IPS-18c (cell line): Measurements from ENCODE around the gene IL1R2.
"Not testable (repeated sequence)": the region's sequence is repeated elsewhere in the genome, so short reads cannot be mapped to it uniquely, and the experiment has no call there.

Experiments
- H3K4me3 ChIP-seq: 2 replicates; pipeline ENCODE4 v1.7.0; 2013; ENCODE audit warnings: low read depth, mild to moderate bottlenecking, low read length, moderate library complexity; ENCODE audit not compliant: insufficient read depth
- H3K9me3 ChIP-seq: one replicate; pipeline ENCODE4 v1.6.1; 2013; ENCODE audit warnings: mild to moderate bottlenecking, low read length, moderate library complexity; ENCODE audit not compliant: control insufficient read depth, insufficient read depth

IL1R2 gene

DNA sequence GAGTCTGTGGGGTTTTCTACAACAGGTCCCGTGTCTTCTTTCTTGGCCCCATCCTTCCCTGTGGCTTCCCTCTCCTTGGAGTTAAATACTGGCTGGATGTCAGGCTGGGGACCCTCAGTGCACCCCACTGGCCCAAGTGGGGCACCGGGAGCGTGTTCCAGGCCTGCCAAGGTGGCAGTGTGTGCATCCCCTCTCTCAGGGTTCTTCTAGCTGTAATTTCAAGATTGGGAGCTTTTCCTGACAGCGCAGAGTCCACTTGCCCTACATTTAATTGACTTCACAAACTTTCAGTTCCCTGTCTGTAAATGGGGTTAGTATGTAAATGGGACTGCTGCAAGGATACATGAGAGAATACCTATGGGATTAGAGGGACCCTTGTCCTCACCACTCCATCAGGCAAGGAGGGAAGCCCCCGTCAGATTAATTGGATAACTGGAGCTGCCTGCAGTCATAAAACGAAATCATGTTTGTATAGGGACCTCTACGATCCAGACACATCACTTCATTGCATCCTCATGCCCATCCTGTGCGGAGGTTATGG, 66.6 kb downstream of the IL1R2 start:
- H3K4me3 ChIP-seq, result no peak overlapping the region
- H3K9me3 ChIP-seq, result no peaks in the 10 kb centered on the region

DNA sequence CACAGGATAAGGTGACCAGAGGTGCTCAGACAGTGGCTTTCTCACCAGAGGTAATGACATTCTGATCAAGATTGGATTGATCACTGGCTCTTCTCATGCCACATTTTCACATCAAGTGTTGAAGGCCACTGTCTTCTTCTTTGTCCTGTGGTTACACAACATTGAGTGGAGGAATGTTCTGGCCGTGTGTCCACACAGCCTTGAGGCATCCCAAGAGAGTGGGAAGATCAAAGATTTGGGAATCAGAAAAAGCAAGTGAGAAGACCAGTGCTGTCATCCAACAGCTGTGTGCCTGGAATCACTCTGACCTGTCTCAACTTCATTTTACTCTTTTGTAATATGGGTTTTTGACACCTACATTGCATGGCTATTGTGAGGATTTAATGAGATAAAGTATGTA, 67.4 kb downstream of the IL1R2 start:
- H3K9me3 ChIP-seq, result no peaks in the 10 kb centered on the region
- no peak overlapping the region for H3K4me3 ChIP-seq

DNA sequence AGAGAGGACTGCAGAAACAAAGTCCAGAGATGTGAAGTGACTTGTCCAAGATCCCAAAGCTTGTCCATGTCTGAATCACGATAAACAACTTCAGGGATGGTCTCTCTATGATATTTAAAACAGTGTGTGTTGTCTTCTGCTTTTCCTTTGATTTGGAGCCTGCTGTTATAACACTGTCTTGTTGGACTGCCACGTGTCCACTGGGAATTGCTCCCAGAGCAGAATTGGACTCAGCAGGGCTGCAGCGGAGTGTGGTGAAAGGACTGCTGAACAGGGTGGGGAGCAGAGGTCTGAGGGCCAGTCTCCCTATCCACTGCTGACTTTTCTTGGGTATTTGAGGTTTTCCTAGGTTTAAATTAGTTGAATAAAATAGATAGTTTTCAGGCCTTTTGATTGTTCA, 68.3 kb downstream of the IL1R2 start:
- H3K4me3 ChIP-seq, result no peak overlapping the region
- H3K9me3 ChIP-seq, result no peaks in the 10 kb centered on the region

DNA sequence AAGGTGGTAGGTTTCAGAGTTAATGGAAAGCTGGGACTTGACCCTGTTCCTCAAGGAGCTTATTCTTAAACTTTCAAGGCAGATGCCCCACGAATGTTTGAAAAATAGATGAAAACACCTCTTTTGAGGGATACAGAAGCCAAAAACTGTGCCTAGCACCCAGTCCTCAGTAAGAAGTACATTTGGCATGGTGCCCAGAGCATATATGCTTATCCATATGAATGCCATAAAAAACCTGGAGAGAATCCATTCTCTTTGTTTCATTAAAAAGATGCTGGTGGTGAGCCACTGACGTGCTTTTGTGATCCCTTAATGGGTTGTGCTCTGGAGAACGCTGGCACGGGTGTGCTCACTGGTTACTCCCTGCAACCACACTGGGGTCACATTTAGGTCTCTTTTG, 69.0 kb downstream of the IL1R2 start:
- no peak overlapping the region for H3K4me3 ChIP-seq
- H3K9me3 ChIP-seq, result no peaks in the 10 kb centered on the region

DNA sequence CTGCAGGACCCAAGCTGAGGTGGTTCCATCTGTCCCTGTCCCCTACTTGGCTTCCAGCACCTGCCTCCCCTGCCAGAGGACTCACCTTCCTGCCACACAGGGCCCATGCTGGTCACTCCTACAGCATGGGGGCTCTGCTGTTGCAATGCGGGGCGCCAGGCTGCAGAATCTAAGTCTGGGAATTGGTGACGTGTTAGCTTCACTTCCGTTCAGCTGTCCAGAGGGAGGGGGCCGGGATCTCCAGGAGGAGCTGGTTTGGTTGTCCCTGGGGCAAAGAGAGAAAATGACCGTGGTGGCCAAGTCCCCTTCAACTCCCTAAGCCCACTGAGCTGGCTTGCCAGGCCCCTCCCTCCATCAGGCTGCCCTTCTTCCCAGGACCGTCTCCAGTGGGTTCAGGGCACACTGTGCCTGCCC, 69.5 kb downstream of the IL1R2 start:
- no peaks in the 10 kb centered on the region for H3K9me3 ChIP-seq
- no peak overlapping the region for H3K4me3 ChIP-seq

DNA sequence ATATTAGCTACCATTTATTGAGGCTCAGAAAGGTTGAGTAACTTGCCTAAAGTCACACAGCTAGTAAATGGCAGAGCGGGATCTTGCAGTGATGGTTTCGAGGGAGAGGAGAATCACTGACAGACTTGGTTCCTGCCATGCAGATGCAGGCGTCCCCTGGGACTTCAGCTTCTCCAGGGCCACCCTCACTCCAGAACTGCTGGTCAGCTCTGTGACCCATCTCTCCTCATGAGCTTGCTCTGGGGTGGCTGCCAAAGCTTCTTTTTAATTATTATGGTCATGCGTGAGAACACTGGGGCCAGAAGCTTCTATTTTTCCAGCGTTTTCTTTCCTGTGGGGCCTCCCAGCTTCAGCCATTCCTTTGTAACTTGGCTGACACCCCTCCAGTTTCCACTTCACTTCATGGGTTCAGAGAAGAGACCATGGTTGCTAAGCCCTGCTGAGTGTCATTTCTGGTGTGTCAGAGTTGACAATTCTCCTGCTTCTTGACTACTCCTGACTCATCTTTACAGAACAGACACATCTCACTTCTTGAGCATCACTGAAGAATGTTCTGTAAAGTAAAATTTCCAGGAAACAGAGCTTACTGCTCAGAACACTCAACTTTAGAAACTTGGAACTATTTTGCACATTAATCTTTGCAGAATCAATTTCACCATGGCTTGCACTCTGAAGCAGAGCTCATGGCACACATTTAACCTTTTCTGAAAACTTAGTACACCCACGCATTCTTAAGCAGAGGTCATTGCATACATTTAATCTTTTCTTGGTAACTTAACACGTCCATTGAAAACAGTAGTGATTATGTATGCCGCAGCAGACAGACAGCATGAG, 70.4 kb downstream of the IL1R2 start:
- Histone ChIP-seq H3K4me3 (no peak overlapping the region), H3K9me3 (no peaks in the 10 kb centered on the region)

DNA sequence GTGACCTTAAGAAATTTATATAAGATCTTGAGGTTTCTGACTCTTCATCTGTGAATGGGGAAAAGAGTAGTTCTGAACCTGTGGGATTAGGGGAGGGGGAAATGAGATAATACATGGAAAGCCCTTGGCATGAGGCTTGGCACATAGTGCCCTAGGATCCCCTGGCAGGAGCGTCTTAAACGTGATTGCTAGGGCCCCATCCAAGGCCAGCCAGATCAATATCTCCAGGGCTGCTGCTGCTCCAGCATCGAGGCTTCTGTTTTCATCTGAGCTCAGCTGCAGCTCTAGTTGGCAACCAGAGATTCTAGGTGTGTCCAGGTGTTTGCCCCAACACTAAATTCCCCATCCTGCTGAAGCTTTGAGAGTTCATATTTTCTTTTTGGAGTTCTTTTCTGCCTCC, 71.0 kb downstream of the IL1R2 start:
- Histone ChIP-seq H3K4me3 (no peak overlapping the region), H3K9me3 (no peaks in the 10 kb centered on the region)

DNA sequence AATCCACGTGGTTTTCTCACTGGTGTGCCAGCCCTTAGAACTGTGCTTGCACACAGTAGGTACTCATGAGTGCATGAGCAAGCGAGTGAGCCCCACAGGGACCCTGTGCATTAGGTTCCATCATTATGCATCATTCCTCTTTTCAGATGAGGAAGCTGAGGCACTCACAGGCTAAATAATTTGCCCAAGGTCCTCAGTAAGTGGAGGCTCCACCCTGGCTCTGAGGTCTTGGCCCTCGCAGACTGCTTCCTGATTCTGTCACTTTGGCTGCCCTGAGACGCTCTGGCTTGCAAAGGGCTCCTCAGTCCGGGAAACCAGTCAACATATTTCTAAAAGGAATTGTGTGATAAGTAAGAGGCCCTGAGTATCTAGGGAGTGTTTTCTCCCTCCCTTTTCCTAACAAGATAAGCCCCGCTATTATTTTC, 71.7 kb downstream of the IL1R2 start:
- Histone ChIP-seq H3K4me3 (no peak overlapping the region), H3K9me3 (peaks cover 2% of the 10 kb centered on the region)

DNA sequence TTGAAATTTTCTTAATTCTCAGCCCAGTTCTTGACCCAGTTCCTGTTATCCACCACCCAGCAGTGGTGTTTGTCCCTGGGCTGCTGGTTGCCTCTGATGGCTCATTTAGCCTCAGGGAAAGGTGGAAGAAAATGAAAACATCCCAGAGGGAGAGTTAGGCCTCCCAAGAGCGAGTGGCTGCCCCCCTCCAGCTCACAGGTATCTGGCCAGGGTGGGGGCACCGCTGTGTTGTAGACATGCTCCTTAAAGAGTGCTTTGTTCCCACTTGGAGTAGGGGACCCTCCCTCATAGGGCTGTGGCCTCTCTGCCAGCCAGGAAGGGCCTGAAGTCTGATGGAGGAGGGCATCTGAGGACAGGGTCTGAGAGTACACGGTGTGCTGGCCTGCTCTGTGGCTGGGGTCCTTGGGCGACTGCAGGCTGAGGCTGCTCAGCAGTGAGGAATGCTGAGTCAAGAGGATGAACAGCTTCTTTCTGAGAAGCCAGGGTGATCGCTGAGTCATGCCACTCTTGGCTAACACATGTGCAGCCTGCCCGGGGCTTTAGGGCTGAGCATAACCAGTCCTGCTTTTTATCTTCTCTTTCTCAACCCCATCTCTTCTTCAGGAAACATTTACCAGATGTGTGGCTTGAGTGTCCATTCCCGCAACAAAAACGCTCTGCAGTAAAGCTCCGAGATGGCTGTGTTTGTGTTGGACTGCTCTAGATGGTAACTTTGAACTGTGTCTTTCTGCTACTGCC, 72.3 kb downstream of the IL1R2 start:
- Histone ChIP-seq H3K4me3 (no peak overlapping the region), H3K9me3 (peaks cover 2% of the 10 kb centered on the region)

DNA sequence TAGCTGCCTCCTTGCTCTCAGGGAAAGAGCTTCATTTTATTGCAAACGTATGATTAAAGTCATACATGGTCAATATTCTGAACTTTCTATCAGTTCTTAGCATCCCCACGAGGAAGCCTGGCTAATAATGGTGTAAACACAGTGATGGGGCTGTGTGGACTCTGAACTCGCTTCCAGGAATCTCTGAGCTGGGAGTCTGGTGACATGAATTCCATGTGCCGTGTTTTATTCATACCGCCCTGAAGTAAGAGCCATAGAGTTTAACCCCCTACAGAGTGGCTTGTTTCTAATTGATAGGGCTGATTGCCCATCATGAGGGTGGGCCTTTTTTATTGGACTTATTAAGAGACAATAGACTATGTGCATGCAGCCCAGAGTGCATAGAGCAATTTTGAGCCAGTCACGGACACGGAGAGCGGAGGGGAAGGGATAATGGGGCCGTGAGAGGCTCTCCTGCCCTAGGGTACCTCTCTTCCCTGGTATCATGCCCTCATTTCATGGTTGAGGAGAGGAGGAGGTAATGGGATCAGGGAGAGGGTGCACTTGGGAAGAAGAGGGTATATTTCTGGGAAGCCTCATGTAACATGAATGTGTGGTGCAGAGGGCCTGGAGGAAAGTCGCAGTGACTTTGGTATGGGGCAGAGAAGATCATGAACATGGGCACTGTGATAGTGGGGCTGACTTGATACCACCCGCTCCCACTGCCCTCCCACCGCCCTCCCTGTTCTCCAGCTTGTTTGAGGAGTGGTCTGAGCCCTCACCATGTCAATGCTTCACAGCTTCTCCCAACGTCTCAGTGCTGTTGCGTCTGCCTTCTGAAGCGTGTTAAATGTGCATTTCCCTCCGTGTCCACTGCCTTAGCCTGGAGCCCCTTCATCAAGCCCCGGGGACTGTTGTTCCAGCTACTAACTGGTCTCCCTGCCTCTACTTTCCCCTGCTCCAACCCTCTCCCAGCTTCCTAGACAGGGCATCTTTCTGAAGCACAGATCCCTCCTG, 73.2 kb downstream of the IL1R2 start:
- Histone ChIP-seq H3K9me3 (peaks cover 2% of the 10 kb centered on the region), H3K4me3 (no peak overlapping the region)

DNA sequence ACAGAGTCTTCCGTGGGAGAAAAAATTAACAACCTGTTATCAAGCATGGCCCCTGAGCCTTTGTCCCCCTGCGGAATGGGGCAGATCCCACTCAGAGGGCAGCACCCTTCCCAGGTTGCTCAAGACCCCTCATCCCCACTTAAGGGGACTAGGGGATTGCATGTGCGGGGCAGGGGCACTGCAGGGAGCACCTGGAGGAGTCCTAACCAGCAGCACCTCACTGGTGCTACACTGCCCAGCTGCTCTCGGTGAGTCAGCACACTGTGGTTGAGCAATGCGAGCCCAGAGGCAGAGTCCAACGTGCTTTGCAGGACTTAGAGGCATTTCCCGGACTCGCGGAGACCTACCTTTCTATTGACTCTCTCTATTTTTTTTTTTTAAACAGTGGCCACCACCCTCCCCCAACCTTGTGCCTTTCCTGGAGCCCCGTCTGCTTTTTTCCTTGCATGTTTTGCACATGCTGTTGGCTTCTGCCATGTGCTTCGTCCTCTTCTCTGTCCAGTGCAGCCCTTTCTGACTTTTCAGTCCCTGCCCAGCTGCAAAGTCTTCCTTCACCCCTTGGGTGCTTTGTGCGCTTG, 74.0 kb downstream of the IL1R2 start:
- Histone ChIP-seq H3K9me3 (peaks cover 2% of the 10 kb centered on the region), H3K4me3 (no peak overlapping the region)

DNA sequence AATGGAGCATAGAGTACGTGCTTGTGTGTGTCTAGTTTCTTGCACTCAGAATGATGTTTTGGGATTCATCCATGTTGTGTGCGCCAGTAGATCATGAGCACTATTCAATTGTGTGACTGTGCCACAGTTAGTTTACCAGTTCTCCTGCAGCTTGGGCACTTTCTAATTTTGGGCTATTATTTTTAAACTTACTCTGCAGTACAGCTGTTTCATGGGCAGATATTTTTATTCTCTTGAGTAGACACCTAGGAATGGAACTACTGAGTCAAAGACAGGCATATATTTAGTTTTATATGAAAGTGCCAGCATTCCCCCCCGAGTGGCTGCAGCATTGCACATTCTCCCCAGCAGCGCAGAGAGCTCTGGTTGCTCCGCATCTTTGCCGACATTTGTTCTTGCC, 74.8 kb downstream of the IL1R2 start:
- Histone ChIP-seq H3K9me3 (peaks cover 2% of the 10 kb centered on the region), H3K4me3 (no peak overlapping the region)

DNA sequence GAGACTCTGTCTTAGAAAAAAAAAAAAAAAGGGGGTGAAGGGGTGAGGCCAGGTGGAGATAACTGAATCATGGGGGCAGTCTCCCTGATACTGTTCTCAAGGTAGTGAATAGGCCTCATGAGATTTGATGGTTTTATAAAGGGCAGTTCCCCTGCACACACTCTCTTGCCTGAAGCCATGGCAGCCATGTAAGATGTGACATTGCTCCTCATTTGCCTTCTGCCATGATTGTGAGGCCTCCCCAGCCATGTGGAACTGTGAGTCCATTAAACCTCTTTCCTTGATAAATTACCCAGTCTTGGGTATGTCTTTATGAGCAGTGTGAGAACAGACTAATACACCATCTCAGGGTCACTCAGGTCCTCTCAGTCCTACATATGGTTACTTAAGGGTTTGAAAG, 76.4 kb downstream of the IL1R2 start:
- not testable (repeated sequence) for H3K9me3 ChIP-seq, H3K4me3 ChIP-seq

DNA sequence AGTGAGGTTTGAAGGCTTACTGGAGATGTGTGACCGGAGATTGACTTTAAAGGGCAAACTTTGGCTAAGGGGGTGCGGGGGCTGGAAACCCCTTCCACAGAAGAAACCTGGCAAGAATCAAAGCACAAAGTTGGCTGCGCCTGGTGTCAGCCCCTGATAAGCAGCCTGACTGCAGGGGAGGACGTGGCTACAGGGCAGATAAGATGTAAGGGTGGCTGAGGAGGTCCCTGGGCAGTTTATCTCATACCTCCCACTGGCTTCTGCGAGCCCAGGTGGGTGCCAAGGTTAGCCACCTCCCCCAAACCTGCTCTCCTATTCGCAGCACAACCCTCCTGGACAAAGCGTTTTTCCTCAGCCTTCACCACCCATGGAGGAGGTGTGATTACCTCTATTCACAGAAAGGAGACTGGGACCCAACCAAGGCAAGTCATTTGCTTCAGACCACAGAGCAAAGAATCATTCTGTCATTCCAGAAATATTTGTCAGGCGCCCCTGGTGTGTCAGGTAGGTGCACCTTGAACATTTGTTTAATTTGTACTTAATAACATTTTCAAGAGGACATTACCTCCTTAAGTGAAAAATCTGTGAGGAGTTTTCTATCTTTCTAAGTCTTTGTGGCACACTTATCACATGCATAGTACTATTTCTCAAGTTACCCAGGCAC, 77.7 kb downstream of the IL1R2 start:
- H3K4me3 ChIP-seq, result no peak overlapping the region
- peaks cover 2% of the 10 kb centered on the region for H3K9me3 ChIP-seq

DNA sequence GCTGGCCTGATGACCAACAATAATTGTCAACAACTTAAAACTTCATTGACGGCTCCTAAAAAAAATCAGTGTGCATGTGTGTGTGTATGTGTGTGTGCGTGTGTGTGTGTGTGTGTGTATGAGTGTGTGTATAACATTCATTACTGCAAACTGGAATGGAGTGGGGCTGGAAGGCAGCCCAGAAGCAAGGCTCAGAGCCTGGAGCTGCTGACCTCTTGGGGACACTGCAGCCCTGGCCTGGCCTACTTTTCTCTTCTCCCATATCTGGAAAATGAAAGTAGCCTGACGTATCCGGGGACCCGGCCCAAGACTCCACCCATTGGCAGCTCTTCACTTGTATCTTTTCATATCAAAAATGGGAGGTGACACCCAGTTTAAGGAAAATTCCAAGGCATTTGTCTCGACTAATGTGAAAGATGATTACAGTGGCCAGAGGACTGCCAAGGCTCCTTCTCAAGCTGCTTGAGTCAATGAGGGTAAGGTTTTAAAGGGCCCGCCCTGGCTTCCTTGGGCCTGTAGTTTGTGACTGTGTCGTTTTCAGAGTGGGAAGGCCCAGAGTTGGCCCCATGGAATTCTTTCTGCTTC, 78.4 kb downstream of the IL1R2 start:
- H3K9me3 ChIP-seq, result peaks cover 2% of the 10 kb centered on the region
- no peak overlapping the region for H3K4me3 ChIP-seq

DNA sequence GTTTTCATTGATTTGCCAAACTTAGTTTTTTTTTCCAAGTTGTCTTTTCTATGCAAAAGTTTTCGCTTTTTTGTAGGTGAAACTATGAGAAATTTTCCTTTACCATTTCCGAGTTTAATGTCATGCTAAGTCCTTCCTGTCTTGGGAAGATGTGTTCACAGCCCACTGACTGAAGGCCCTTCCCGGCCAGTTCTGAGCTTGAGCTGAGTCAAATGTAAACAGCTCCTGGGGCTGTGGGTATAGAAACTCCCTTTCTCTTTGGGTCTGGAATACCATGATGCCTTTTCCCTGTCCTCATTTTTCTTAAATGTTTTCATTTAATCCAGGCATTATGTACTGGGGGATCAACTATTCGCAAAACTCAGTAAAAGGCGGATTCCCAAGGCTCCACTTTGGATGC, 81.0 kb downstream of the IL1R2 start:
- Histone ChIP-seq H3K9me3 (peaks cover 2% of the 10 kb centered on the region), H3K4me3 (no peak overlapping the region)
